WTC11 (cell line): ENCODE results near the gene GPR137B. TPM values are rescaled to one million over a fixed set of nuclear protein-coding genes. Genes with fewer than 3 reads are reported as not detected.

Source experiments
- ATAC-seq: fragments of 200-7000 bp; cut with Tn5 transposase; 2 replicates; pipeline ENCODE4 v1.10.0; 2021; ENCODE audit warnings: mild to moderate bottlenecking, moderate library complexity
- CTCF ChIA-PET: fragments of 300-600 bp; sonication (Branson Sonifier 250); formaldehyde crosslinking; loops from one replicate; lab custom pipeline; 2021; ENCODE audit warnings: antibody characterized with exemption; lab: Charles Lee
- POLR2A ChIA-PET: fragments of 350-600 bp; sonication (Branson Sonifier 250); formaldehyde crosslinking; loops from one replicate; lab custom pipeline; 2021; ENCODE audit warnings: antibody characterized with exemption; lab: Charles Lee
- DNase-seq: peaks from one replicate; pipeline ENCODE4 v3.0.0; 2021; ENCODE audit warnings: low spot score
- H3K27ac Mint-ChIP-seq: 2 replicates; pipeline ENCODE4 v1.8.0; 2021; ENCODE audit warnings: mixed read lengths
- H3K27me3 Mint-ChIP-seq: 2 replicates; pipeline ENCODE4 v1.8.0; 2021; ENCODE audit warnings: low read depth, mild to moderate bottlenecking, moderate library complexity, mixed read lengths
- H3K36me3 Mint-ChIP-seq: 2 replicates; pipeline ENCODE4 v1.8.0; 2021; ENCODE audit warnings: mixed read lengths
- H3K4me1 Mint-ChIP-seq: 2 replicates; pipeline ENCODE4 v1.8.0; 2022; ENCODE audit warnings: mixed read lengths
- H3K4me3 Mint-ChIP-seq: 2 replicates; pipeline ENCODE4 v1.8.0; 2021; ENCODE audit warnings: mild to moderate bottlenecking, moderate library complexity, mixed read lengths
- H3K9me3 Mint-ChIP-seq: 2 replicates; pipeline ENCODE4 v1.8.0; 2021; ENCODE audit warnings: mixed read lengths
- CDX4 ChIP-seq: fragments of 250-450 bp; sonication (Bioruptor Pico); IDR thresholded peaks from 2 replicates; pipeline ENCODE4 v1.9.0; 2021; ENCODE audit warnings: moderate library complexity, mild to moderate bottlenecking, inconsistent platforms, borderline replicate concordance
- ELF4 ChIP-seq: sonication (generic); formaldehyde crosslinking; IDR thresholded peaks from 2 replicates; pipeline ENCODE4 v1.8.1; 2022; ENCODE audit warnings: low read depth, mild to moderate bottlenecking, moderate library complexity, missing genetic modification reagents
- ERG ChIP-seq: fragments of 250-450 bp; sonication (Bioruptor Pico); IDR thresholded peaks from 2 replicates; pipeline ENCODE4 v1.8.0; 2021; ENCODE audit warnings: mild to moderate bottlenecking
- ESRRA ChIP-seq: sonication (generic); formaldehyde crosslinking; IDR thresholded peaks from 2 replicates; pipeline ENCODE4 v1.8.1; 2022; ENCODE audit warnings: mild to moderate bottlenecking, missing genetic modification reagents, borderline replicate concordance
- FOXP1 ChIP-seq: sonication (generic); formaldehyde crosslinking; IDR thresholded peaks from 2 replicates; pipeline ENCODE4 v1.8.0; 2022; ENCODE audit warnings: missing genetic modification reagents, mild to moderate bottlenecking, moderate library complexity, borderline replicate concordance
- IRF1 ChIP-seq: sonication (generic); formaldehyde crosslinking; IDR thresholded peaks from 2 replicates; pipeline ENCODE4 v1.8.0; 2023; ENCODE audit warnings: missing genetic modification reagents
- NFATC4 ChIP-seq: fragments of 250-450 bp; sonication (Bioruptor Pico); IDR thresholded peaks from 2 replicates; pipeline ENCODE4 v1.9.0; 2021; ENCODE audit warnings: mild to moderate bottlenecking
- NFE2L1 ChIP-seq: sonication (generic); formaldehyde crosslinking; IDR thresholded peaks from 2 replicates; pipeline ENCODE4 v1.8.1; 2023; ENCODE audit warnings: missing genetic modification reagents
- NFYB ChIP-seq: sonication (generic); formaldehyde crosslinking; conservative IDR thresholded peaks from 2 replicates; pipeline ENCODE4 v1.8.0; 2022; ENCODE audit warnings: low read depth, missing genetic modification reagents
- NR3C1 ChIP-seq: sonication (generic); formaldehyde crosslinking; conservative IDR thresholded peaks from 2 replicates; pipeline ENCODE4 v1.8.1; 2023; ENCODE audit warnings: low read depth, mild to moderate bottlenecking, missing genetic modification reagents
- PRRX2 ChIP-seq: fragments of 250-450 bp; sonication (Bioruptor Pico); IDR thresholded peaks from 2 replicates; pipeline ENCODE4 v1.8.0; 2021; ENCODE audit warnings: mild to moderate bottlenecking
- SMAD4 ChIP-seq: sonication (generic); formaldehyde crosslinking; IDR thresholded peaks from 2 replicates; pipeline ENCODE4 v1.8.0; 2022; ENCODE audit warnings: mild to moderate bottlenecking, missing genetic modification reagents
- TEAD4 ChIP-seq: sonication (generic); formaldehyde crosslinking; IDR thresholded peaks from 2 replicates; pipeline ENCODE4 v1.8.0; 2022; ENCODE audit warnings: mild to moderate bottlenecking, missing genetic modification reagents
- USF1 ChIP-seq: sonication (generic); formaldehyde crosslinking; IDR thresholded peaks from 2 replicates; pipeline ENCODE4 v1.8.0; 2022; ENCODE audit warnings: mild to moderate bottlenecking, missing genetic modification reagents
- USF2 ChIP-seq: sonication (generic); formaldehyde crosslinking; IDR thresholded peaks from 2 replicates; pipeline ENCODE4 v1.8.1; 2023; ENCODE audit warnings: mild to moderate bottlenecking, missing genetic modification reagents, moderate library complexity
- ZBTB43 ChIP-seq: sonication (generic); formaldehyde crosslinking; IDR thresholded peaks from 2 replicates; pipeline ENCODE4 v1.8.1; 2023; ENCODE audit warnings: mild to moderate bottlenecking, missing genetic modification reagents
- ZMAT4 ChIP-seq: fragments of 250-450 bp; sonication (Bioruptor Pico); IDR thresholded peaks from 2 replicates; pipeline ENCODE4 v1.9.0; 2021; ENCODE audit warnings: mild to moderate bottlenecking
- ZNF121 ChIP-seq: sonication (generic); formaldehyde crosslinking; IDR thresholded peaks from 2 replicates; pipeline ENCODE4 v1.8.0; 2023; ENCODE audit warnings: missing genetic modification reagents
- ZNF219 ChIP-seq: sonication (generic); formaldehyde crosslinking; IDR thresholded peaks from 2 replicates; pipeline ENCODE4 v1.8.0; 2023; ENCODE audit warnings: missing genetic modification reagents, mild to moderate bottlenecking, borderline replicate concordance
- ZNF396 ChIP-seq: fragments of 250-450 bp; sonication (Bioruptor Pico); IDR thresholded peaks from 2 replicates; pipeline ENCODE4 v1.8.0; 2021; ENCODE audit warnings: mild to moderate bottlenecking, moderate library complexity, borderline replicate concordance
- total RNA-seq: library from RNA; stranded (reverse); gene quantifications from 3 replicates; pipeline ENCODE4 v1.2.3, GENCODE V29; 2021

The GPR137B gene
- total RNA-seq, 1 experiment from 2014 or later, result 6.3 TPM

GRCh38 chr1:236147068-236147467, 4.7 kb downstream of the GPR137B start:
- TF ChIP-seq ZNF219 (CRISPR knock-in tag) (no peak), NFE2L1 (CRISPR knock-in tag) (no peak)
- ChIA-PET CTCF (no interaction called here), POLR2A (no interaction called here)
- Mint-ChIP-seq H3K27me3 (peaks cover 22% of the 10 kb centered on the region), H3K4me1 (peaks cover 23% of the 10 kb centered on the region), H3K27ac (no peak overlapping the region), H3K4me3 (no peak overlapping the region), H3K36me3 (no peaks in the 10 kb centered on the region), H3K9me3 (no peaks in the 10 kb centered on the region)
- DNase-seq, result no peak
- ATAC-seq, result no peak

GRCh38 chr1:236147521-236148469, 5.5 kb downstream of the GPR137B start:
- no peak overlapping the region for H3K4me3 Mint-ChIP-seq
- ATAC-seq (no peak), DNase-seq (no peak)
- no peak for TF ChIP-seq PRRX2 (CRISPR knock-in tag)
- TF ChIP-seq ESRRA (CRISPR knock-in tag), result no peak
- TF ChIP-seq ZMAT4 (CRISPR knock-in tag), result no peak
- CTCF ChIA-PET, result interaction anchor here (1.0 kb wide), 1 partner anchor 10 kb away, joined by 4 read pairs; no protein-coding TSS in a partner anchor
- no peaks in the 10 kb centered on the region for H3K9me3 Mint-ChIP-seq
- peaks cover 19% of the 10 kb centered on the region for H3K27me3 Mint-ChIP-seq
- H3K36me3 Mint-ChIP-seq, result no peaks in the 10 kb centered on the region
- H3K4me1 Mint-ChIP-seq, result peaks cover 23% of the 10 kb centered on the region
- no peak overlapping the region for H3K27ac Mint-ChIP-seq
- POLR2A ChIA-PET, result no interaction called here

- DNase-seq, result no peak
- CTCF ChIA-PET, result interaction anchor here (1.0 kb wide), 1 partner anchor 11 kb away, joined by 4 read pairs; no protein-coding TSS in a partner anchor
Measured at GRCh38 chr1:236148470-236148845, 6.1 kb downstream of the GPR137B start.

GRCh38 chr1:236149003-236149595, 6.8 kb downstream of the GPR137B start:
- H3K27me3 Mint-ChIP-seq, result peaks cover 6% of the 10 kb centered on the region
- H3K9me3 Mint-ChIP-seq, result no peaks in the 10 kb centered on the region
- H3K36me3 Mint-ChIP-seq, result no peaks in the 10 kb centered on the region
- H3K4me1 Mint-ChIP-seq, result peaks cover 15% of the 10 kb centered on the region
- ATAC-seq (no peak), DNase-seq (no peak)
- peak overlapping the region; percentile 83 for H3K27ac Mint-ChIP-seq
- ChIA-PET POLR2A (no interaction called here), CTCF (no interaction called here)
- H3K4me3 Mint-ChIP-seq, result no peak overlapping the region
- no peak for TF ChIP-seq NFYB (CRISPR knock-in tag)
- no peak for TF ChIP-seq CDX4 (CRISPR knock-in tag)
- no peak for TF ChIP-seq ELF4 (CRISPR knock-in tag)
- TF ChIP-seq NR3C1 (CRISPR knock-in tag), result no peak
- TF ChIP-seq TEAD4, result no peak
- no peak for TF ChIP-seq IRF1
- TF ChIP-seq ZNF121 (CRISPR knock-in tag), result no peak
- TF ChIP-seq NFATC4, result no peak
- TF ChIP-seq FOXP1 (CRISPR knock-in tag), result no peak
- no peak for TF ChIP-seq USF2
- no peak for TF ChIP-seq ZNF396 (CRISPR knock-in tag)
- TF ChIP-seq ZBTB43 (CRISPR knock-in tag), result no peak
- TF ChIP-seq ERG (CRISPR knock-in tag), result no peak
- TF ChIP-seq USF1 (CRISPR knock-in tag), result no peak

More at GRCh38 chr1:236148470-236148845, 6.1 kb downstream of the GPR137B start:
- no peak overlapping the region for H3K27ac Mint-ChIP-seq
- POLR2A ChIA-PET, result no interaction called here
- H3K9me3 Mint-ChIP-seq, result no peaks in the 10 kb centered on the region
- peaks cover 22% of the 10 kb centered on the region for H3K4me1 Mint-ChIP-seq
- no peak overlapping the region for H3K4me3 Mint-ChIP-seq
- peaks cover 12% of the 10 kb centered on the region for H3K27me3 Mint-ChIP-seq
- ATAC-seq, result no peak
- TF ChIP-seq PRRX2 (CRISPR knock-in tag) (no peak), SMAD4 (CRISPR knock-in tag) (no peak)
- no peaks in the 10 kb centered on the region for H3K36me3 Mint-ChIP-seq
